NCI-H2171 (cell line): Measurements from ENCODE around the gene GBX1.
A peak's percentile ranks its signal among the peaks of the same experiment; 100 is the strongest.

Source experiments
- DNase-seq: peaks from one replicate; lab custom pipeline; 2025; lab: John Stamatoyannopoulos, UW

Gene GBX1

GRCh38 chr7:151167197-151167961 is at the start of gene GBX1:
TSS of gene GBX1 (minus strand) at chr7:151167694. CDS start at chr7:151167548, 146 bp downstream.
- peak; percentile 18 for DNase-seq

- no peak for DNase-seq
Measured at GRCh38 chr7:151215396-151215795, 47.9 kb upstream of the GBX1 start.

- no peak for DNase-seq
Measured at GRCh38 chr7:151213826-151214225, 46.3 kb upstream of the GBX1 start.

- DNase-seq = no peak
Measured at GRCh38 chr7:151212626-151213025, 45.1 kb upstream of the GBX1 start.

- no peak for DNase-seq
Measured at GRCh38 chr7:151211155-151211772, 43.8 kb upstream of the GBX1 start.

GRCh38 chr7:151210087-151210854 is 42.8 kb upstream of the GBX1 start, which contains the start of gene H2BK1:
TSS of gene H2BK1 (minus strand) at chr7:151210488. CDS start at chr7:151210318, 170 bp downstream.
- no peak for DNase-seq

GRCh38 chr7:151209588-151209987 is 42.1 kb upstream of the GBX1 start:
- no peak for DNase-seq

GRCh38 chr7:151208253-151208862 is 40.9 kb upstream of the GBX1 start:
- no peak for DNase-seq

- DNase-seq = no peak
Measured at GRCh38 chr7:151207804-151208203, 40.3 kb upstream of the GBX1 start.

GRCh38 chr7:151207315-151207714 is 39.8 kb upstream of the GBX1 start:
- no peak for DNase-seq

GRCh38 chr7:151206914-151207313 is 39.4 kb upstream of the GBX1 start:
- no peak for DNase-seq

- DNase-seq = no peak
Measured at GRCh38 chr7:151205730-151206129, 38.2 kb upstream of the GBX1 start.

GRCh38 chr7:151204383-151205032 is 37.0 kb upstream of the GBX1 start:
- no peak for DNase-seq

GRCh38 chr7:151202836-151203235 is 35.3 kb upstream of the GBX1 start:
- no peak for DNase-seq

GRCh38 chr7:151201751-151202150 is 34.3 kb upstream of the GBX1 start:
- DNase-seq = no peak

GRCh38 chr7:151201344-151201743 is 33.9 kb upstream of the GBX1 start:
- DNase-seq = no peak

GRCh38 chr7:151198945-151199848 is 31.7 kb upstream of the GBX1 start:
- no peak for DNase-seq

GRCh38 chr7:151197932-151198331 is 30.4 kb upstream of the GBX1 start:
- no peak for DNase-seq

- no peak for DNase-seq
Measured at GRCh38 chr7:151195616-151196450, 28.3 kb upstream of the GBX1 start.

GRCh38 chr7:151194188-151194587 is 26.7 kb upstream of the GBX1 start:
- DNase-seq = no peak
